A673 (cell line): ENCODE measurements around the gene PLEKHG4. TPM values are rescaled to one million over a fixed set of nuclear protein-coding genes. Genes with fewer than 3 reads are reported as not detected.

Source experiments
- BruUV-seq: library from RNA; stranded (reverse); fragments of 400-500 nt; replicated peaks from 2 replicates; lab custom pipeline; 2021; lab: Mats Ljungman, UMichigan
- CTCF ChIA-PET: fragments of 300-600 bp; sonication (Branson Sonifier 250); formaldehyde crosslinking; loops from one replicate; lab custom pipeline; 2022; ENCODE audit warnings: antibody characterized with exemption; lab: Charles Lee
- POLR2A ChIA-PET: fragments of 300-600 bp; sonication (Branson Sonifier 250); formaldehyde crosslinking; loops from one replicate; lab custom pipeline; 2022; ENCODE audit warnings: antibody characterized with exemption; ENCODE audit not compliant: low non-redundant PET; lab: Charles Lee
- DNase-seq: peaks from one replicate; pipeline ENCODE4 v3.0.0-alpha.2; 2015; ENCODE audit warnings: low spot score
- H3K27ac ChIP-seq: fragments of 200-600 bp; sonication (generic); 2 replicates; pipeline ENCODE4 v1.5.1; 2016; ENCODE audit warnings: mixed run types, low read depth, mild to moderate bottlenecking, mixed read lengths, antibody characterized with exemption, low read length; ENCODE audit not compliant: poor library complexity, severe bottlenecking
- H3K27me3 ChIP-seq: fragments of 200-600 bp; sonication (generic); replicated peaks from 2 replicates; pipeline ENCODE4 v1.6.1; 2017; ENCODE audit warnings: mixed run types, low read depth, mild to moderate bottlenecking, mixed read lengths, antibody characterized with exemption, low read length; ENCODE audit not compliant: insufficient read depth, poor library complexity
- H3K36me3 ChIP-seq: fragments of 200-600 bp; sonication (generic); 2 replicates; pipeline ENCODE4 v1.6.1; 2016; ENCODE audit warnings: mixed run types, mild to moderate bottlenecking, mixed read lengths, antibody characterized with exemption, low read length; ENCODE audit not compliant: insufficient read depth, poor library complexity, severe bottlenecking
- H3K4me1 ChIP-seq: fragments of 200-600 bp; sonication (generic); 2 replicates; pipeline ENCODE4 v1.6.1; 2017; ENCODE audit warnings: mixed run types, mild to moderate bottlenecking, mixed read lengths, antibody characterized with exemption, low read length; ENCODE audit not compliant: insufficient read depth, poor library complexity, severe bottlenecking
- H3K4me3 ChIP-seq: fragments of 200-600 bp; sonication (generic); 2 replicates; pipeline ENCODE4 v1.5.1; 2016; ENCODE audit warnings: low read depth, mixed run types, mild to moderate bottlenecking, mixed read lengths, low read length; ENCODE audit not compliant: poor library complexity, severe bottlenecking
- H3K9me3 ChIP-seq: fragments of 200-600 bp; sonication (generic); 2 replicates; pipeline ENCODE4 v1.6.1; 2016; ENCODE audit warnings: mixed run types, low read depth, mild to moderate bottlenecking, mixed read lengths, antibody characterized with exemption, low read length; ENCODE audit not compliant: poor library complexity, severe bottlenecking
- CTCF ChIP-seq: fragments of 300-800, 200-600 bp; sonication (generic); conservative IDR thresholded peaks from 2 replicates; pipeline ENCODE4 v1.5.1; 2017; ENCODE audit warnings: low read depth, mild to moderate bottlenecking, antibody characterized with exemption, low read length, moderate library complexity, mixed read lengths
- EZH2 ChIP-seq: fragments of 200-600 bp; sonication (generic); IDR thresholded peaks from 2 replicates; pipeline ENCODE4 v1.6.1; 2017; ENCODE audit warnings: borderline replicate concordance, low read depth, mild to moderate bottlenecking, mixed read lengths, antibody characterized with exemption, low read length; ENCODE audit not compliant: poor library complexity, severe bottlenecking
- intact Hi-C: fragments of 100-400 bp; cut with micrococcal nuclease; formaldehyde crosslinking; loops from one replicate; pipeline ENCODE4 v1.10.0; 2022; ENCODE audit not compliant: unreplicated experiment
- total RNA-seq: library from RNA; stranded (reverse); gene quantifications from 2 replicates; pipeline ENCODE4 v1.2.3, GENCODE V29; 2021

Gene PLEKHG4
- total RNA-seq, 1 experiment from 2014 or later, result 5.8 TPM

- H3K4me3 ChIP-seq, result no peak overlapping the region
- BruUV-seq, result no TSS peak
- POLR2A ChIA-PET, result no interaction called here
- peak overlapping the region; percentile 80 for H3K27ac ChIP-seq
- H3K27me3 ChIP-seq, result no peaks in the 10 kb centered on the region
- peak; percentile 42 for DNase-seq
- TF ChIP-seq EZH2 (no peak), CTCF (no peak)
- H3K4me1 ChIP-seq, result peaks cover 48% of the 10 kb centered on the region
- H3K9me3 ChIP-seq, result no peaks in the 10 kb centered on the region
- intact Hi-C loops, result no loop called here
- H3K36me3 ChIP-seq, result peaks cover 20% of the 10 kb centered on the region
- CTCF ChIA-PET, result no interaction called here
These were observed 38.1 kb upstream of the PLEKHG4 start for GRCh38 chr16:67241008-67241900.

GRCh38 chr16:67242138-67242730 is 37.1 kb upstream of the PLEKHG4 start:
- Histone ChIP-seq H3K9me3 (no peaks in the 10 kb centered on the region), H3K27me3 (no peaks in the 10 kb centered on the region), H3K4me3 (no peak overlapping the region), H3K4me1 (peaks cover 48% of the 10 kb centered on the region), H3K36me3 (peaks cover 12% of the 10 kb centered on the region), H3K27ac (peak overlapping the region; percentile 80)
- CTCF ChIA-PET, result no interaction called here
- no peak for DNase-seq
- TF ChIP-seq CTCF, result no peak
- TF ChIP-seq EZH2, result no peak
- POLR2A ChIA-PET, result no interaction called here
- BruUV-seq, result no TSS peak
- intact Hi-C loops, result no loop called here

GRCh38 chr16:67243481-67243880 is 35.9 kb upstream of the PLEKHG4 start:
- Histone ChIP-seq H3K4me3 (no peak overlapping the region), H3K27me3 (no peaks in the 10 kb centered on the region), H3K4me1 (peaks cover 58% of the 10 kb centered on the region), H3K36me3 (peaks cover 2% of the 10 kb centered on the region), H3K27ac (peak overlapping the region; percentile 79), H3K9me3 (no peaks in the 10 kb centered on the region)
- peak; percentile 37 for DNase-seq
- ChIA-PET POLR2A (interaction anchor here (0.6 kb wide), 1 partner anchor 12 kb away, joined by 3 read pairs; no protein-coding TSS in a partner anchor), CTCF (no interaction called here)
- TF ChIP-seq CTCF (no peak), EZH2 (no peak)
- intact Hi-C loops, result no loop called here
- BruUV-seq, result no TSS peak
